H1 (cell line): ENCODE results near the gene LRRK1. TPM values are rescaled to one million over a fixed set of nuclear protein-coding genes. Genes with fewer than 3 reads are reported as not detected.
A peak's percentile ranks its signal among the peaks of the same experiment; 100 is the strongest.

Experiments
- CTCF ChIA-PET: fragments of 300-600 bp; sonication (Branson Sonifier 250); formaldehyde crosslinking; loops from one replicate; lab custom pipeline; 2021; ENCODE audit not compliant: partially characterized antibody; lab: Charles Lee
- POLR2A ChIA-PET: fragments of 300-600 bp; sonication (Branson Sonifier 250); formaldehyde crosslinking; loops from one replicate; lab custom pipeline; 2021; ENCODE audit warnings: inconsistent platforms; ENCODE audit not compliant: partially characterized antibody; lab: Charles Lee
- DNase-seq, 2 experiments: peaks; one replicate each; pipeline versions ENCODE4 v3.0.0 to v3.0.0-alpha.2; 2010 to 2022; ENCODE audit warnings: low spot score in 2 of 2, low read depth in 1 of 2, mixed read lengths in 1 of 2
- FAIRE-seq: peaks from 2 replicates; lab custom pipeline; 2011; peaks lifted over from hg19 to GRCh38; lab: Jason Lieb, UNC
- H2AFZ ChIP-seq: 2 replicates; pipeline ENCODE4 v1.8.1; 2012; ENCODE audit warnings: low read length, inconsistent platforms
- H2AK5ac ChIP-seq: 2 replicates; pipeline ENCODE4 v1.6.1; 2013; ENCODE audit warnings: low read depth, low read length
- H2BK120ac ChIP-seq: replicated peaks from 2 replicates; pipeline ENCODE3; 2013; ENCODE audit warnings: low read depth, low read length, inconsistent platforms
- H2BK12ac ChIP-seq: 2 replicates; pipeline ENCODE4 v1.6.1; 2013; ENCODE audit warnings: low read depth, low read length
- H2BK15ac ChIP-seq: 2 replicates; pipeline ENCODE4 v1.6.1; 2013; ENCODE audit warnings: low read length
- H2BK20ac ChIP-seq: 2 replicates; pipeline ENCODE4 v1.6.1; 2013; ENCODE audit warnings: low read length
- H2BK5ac ChIP-seq: 2 replicates; pipeline ENCODE4 v1.6.1; 2013; ENCODE audit warnings: low read depth, low read length
- H3K14ac ChIP-seq: 2 replicates; pipeline ENCODE4 v1.6.1; 2013; ENCODE audit warnings: inconsistent platforms; ENCODE audit not compliant: insufficient read length
- H3K18ac ChIP-seq: 2 replicates; pipeline ENCODE4 v1.6.1; 2013; ENCODE audit warnings: low read length; ENCODE audit errors: extremely low read depth
- H3K23ac ChIP-seq: 2 replicates; pipeline ENCODE4 v1.6.1; 2013; ENCODE audit warnings: inconsistent platforms; ENCODE audit not compliant: insufficient read length
- H3K23me2 ChIP-seq: 2 replicates; pipeline ENCODE4 v1.6.1; 2013; ENCODE audit warnings: low read depth, low read length
- H3K27ac ChIP-seq: 2 replicates; pipeline ENCODE4 v1.6.1; 2011; ENCODE audit warnings: low read depth, low read length, inconsistent platforms
- H3K27me3 ChIP-seq, 4 experiments: replicated peaks in 1 of 4; 1 replicate in 1 of 4; 2 replicates in 3 of 4; pipeline versions ENCODE4 v1.6.1 to v1.8.1; 2011 to 2013; ENCODE audit warnings: low read length in 3 of 4, mild to moderate bottlenecking in 3 of 4, inconsistent platforms in 2 of 4, mixed read lengths in 2 of 4, moderate library complexity in 1 of 4; ENCODE audit not compliant: control insufficient read depth in 3 of 4, insufficient read depth in 3 of 4; ENCODE audit errors: extremely low read depth in 1 of 4
- H3K36me3 ChIP-seq, 4 experiments: 2 replicates each; pipeline versions ENCODE4 v1.6.1 to v1.8.1; 2011 to 2013; ENCODE audit warnings: mild to moderate bottlenecking in 4 of 4, low read length in 3 of 4, moderate library complexity in 2 of 4, control low read depth in 1 of 4, inconsistent platforms in 1 of 4; ENCODE audit not compliant: insufficient read depth in 4 of 4, control insufficient read depth in 2 of 4
- H3K4ac ChIP-seq: replicated peaks from 2 replicates; pipeline ENCODE3; 2013; ENCODE audit warnings: low read length, low read depth, mixed read lengths, inconsistent platforms; ENCODE audit not compliant: insufficient read length
- H3K4me1 ChIP-seq, 4 experiments: replicated peaks in 1 of 4; 1 replicate in 1 of 4; 2 replicates in 3 of 4; pipeline versions ENCODE4 v1.6.1 to v1.8.1; 2011 to 2013; ENCODE audit warnings: low read length in 3 of 4, inconsistent platforms in 2 of 4, mixed read lengths in 1 of 4; ENCODE audit not compliant: insufficient read depth in 4 of 4, control insufficient read depth in 3 of 4
- H3K4me2 ChIP-seq, 2 experiments: 2 replicates each; pipeline versions ENCODE4 v1.6.1 to v1.8.1; 2011 to 2013; ENCODE audit warnings: low read depth in 2 of 2, low read length in 2 of 2, control low read depth in 1 of 2, inconsistent platforms in 1 of 2, mild to moderate bottlenecking in 1 of 2; ENCODE audit not compliant: insufficient read depth in 1 of 2
- H3K4me3 ChIP-seq, 4 experiments: fragments of 200-600, 300-600 bp in 1 of 4; sonication (generic), shearing (Covaris generic), sonication (Bioruptor Twin) in 1 of 4; 2 replicates each; pipeline versions ENCODE4 v1.5.1 to v1.8.1; 2011 to 2016; ENCODE audit warnings: low read length in 4 of 4, low read depth in 3 of 4, control low read depth in 2 of 4, inconsistent platforms in 2 of 4, mild to moderate bottlenecking in 2 of 4, mixed read lengths in 1 of 4, moderate library complexity in 1 of 4; ENCODE audit not compliant: insufficient read depth in 2 of 4; ENCODE audit errors: extremely low read depth in 1 of 4
- H3K56ac ChIP-seq: replicated peaks from 2 replicates; pipeline ENCODE3; 2013; ENCODE audit warnings: low read depth, mild to moderate bottlenecking, mixed read lengths, low read length, inconsistent platforms; ENCODE audit not compliant: insufficient read length
- H3K79me1 ChIP-seq: 2 replicates; pipeline ENCODE4 v1.6.1; 2013; ENCODE audit warnings: low read depth, low read length, control low read depth
- H3K79me2 ChIP-seq, 2 experiments: 2 replicates each; pipeline versions ENCODE4 v1.6.1 to v1.8.1; 2012 to 2013; ENCODE audit warnings: low read length in 2 of 2, mild to moderate bottlenecking in 2 of 2, inconsistent platforms in 1 of 2; ENCODE audit not compliant: insufficient read depth in 2 of 2, control insufficient read depth in 1 of 2
- H3K9ac ChIP-seq, 4 experiments: replicated peaks in 1 of 4; 1 replicate in 1 of 4; 2 replicates in 3 of 4; pipeline versions ENCODE4 v1.6.1 to v1.8.1; 2011 to 2013; ENCODE audit warnings: low read depth in 3 of 4, low read length in 3 of 4, control low read depth in 2 of 4, mild to moderate bottlenecking in 2 of 4, moderate library complexity in 2 of 4, inconsistent platforms in 1 of 4; ENCODE audit errors: extremely low read depth in 1 of 4
- H3K9me3 ChIP-seq, 2 experiments: 2 replicates each; pipeline versions ENCODE4 v1.6.1 to v1.8.1; 2012 to 2013; ENCODE audit warnings: mild to moderate bottlenecking in 2 of 2, moderate library complexity in 2 of 2, control low read depth in 1 of 2, inconsistent platforms in 1 of 2, low read depth in 1 of 2, low read length in 1 of 2, mixed read lengths in 1 of 2; ENCODE audit not compliant: insufficient read depth in 2 of 2
- H4K20me1 ChIP-seq, 2 experiments: replicated peaks in 1 of 2; 2 replicates each; pipeline versions ENCODE3 to v1.8.1; 2011 to 2013; ENCODE audit warnings: inconsistent platforms in 2 of 2, low read length in 2 of 2, mild to moderate bottlenecking in 1 of 2; ENCODE audit not compliant: insufficient read depth in 2 of 2, control insufficient read depth in 1 of 2
- H4K5ac ChIP-seq: 2 replicates; pipeline ENCODE4 v1.6.1; 2013; ENCODE audit warnings: low read length, low read depth, mixed read lengths, inconsistent platforms; ENCODE audit not compliant: insufficient read length
- H4K8ac ChIP-seq: 2 replicates; pipeline ENCODE4 v1.8.0; 2013; ENCODE audit warnings: mild to moderate bottlenecking, moderate library complexity, low read length, inconsistent platforms; ENCODE audit not compliant: insufficient read depth; ENCODE audit errors: extremely low read depth
- H4K91ac ChIP-seq: replicated peaks from 2 replicates; pipeline ENCODE3; 2013; ENCODE audit warnings: low read length, mixed read lengths, inconsistent platforms; ENCODE audit not compliant: insufficient read length
- ATF3 ChIP-seq: IDR thresholded peaks from 2 replicates; pipeline ENCODE4 v1.6.1; 2011; ENCODE audit warnings: low read depth, mild to moderate bottlenecking, low read length; ENCODE audit not compliant: insufficient read depth
- CHD1 ChIP-seq: IDR thresholded peaks from 2 replicates; pipeline ENCODE4 v1.6.1; 2012; ENCODE audit warnings: low read depth, low read length, improper control_type of control experiment
- GABPA ChIP-seq: IDR thresholded peaks from 2 replicates; pipeline ENCODE4 v1.6.1; 2011; ENCODE audit warnings: mild to moderate bottlenecking, low read length, moderate library complexity, borderline replicate concordance; ENCODE audit not compliant: insufficient read depth
- RXRA ChIP-seq: IDR thresholded peaks from 2 replicates; pipeline ENCODE4 v1.6.1; 2011; ENCODE audit warnings: low read depth, mild to moderate bottlenecking, low read length, moderate library complexity; ENCODE audit not compliant: insufficient read depth
- TAF7 ChIP-seq: optimal IDR thresholded peaks from 2 replicates; pipeline ENCODE3; 2011; ENCODE audit warnings: low read depth, mild to moderate bottlenecking, inconsistent platforms, low read length, moderate library complexity, borderline replicate concordance
- WGBS, 2 experiments: shearing (Covaris generic) in 1 of 2; methylation state at CpG; one replicate each; pipeline versions ENCODE4 v1.1.6 to v1.1.7; 2013 to 2015; ENCODE audit warnings: low lambda C conversion rate in 2 of 2, mixed read lengths in 2 of 2, inconsistent platforms in 1 of 2, low coverage in 1 of 2, missing lambda C conversion rate in 1 of 2; ENCODE audit not compliant: insufficient replicate concordance in 2 of 2, insufficient coverage in 1 of 2, insufficient read length in 1 of 2; ENCODE audit errors: extremely low coverage in 1 of 2, missing lambda C conversion rate in 1 of 2; 5-methylcytosine and 5-hydroxymethylcytosine counted together
- polyA plus RNA-seq, 7 experiments: library from polyadenylated mRNA; depleted of rRNA in 3 of 7; stranded (reverse) in 5 of 7; unstranded in 2 of 7; fragments of >200 nt in 5 of 7; fragments of 200-250 nt in 2 of 7; gene quantifications; 1 replicate in 5 of 7; 2 replicates in 1 of 7; 4 replicates in 1 of 7; pipeline versions ENCODE4 v1.2.1 to v1.2.3, GENCODE V29; 2011 to 2013; ENCODE audit warnings: missing spikeins in 2 of 7, mixed read lengths in 2 of 7
- total RNA-seq: library from RNA; stranded (reverse); fragmentation: NEBNext Ultra II Directional; extraction: Animal tissue kit (Norgen Biotek cat#: 25700); gene quantifications from 2 replicates; pipeline ENCODE4 v1.2.1, GENCODE V29; 2021
- TF ChIP-seq, protein P1 (sequence below), 3 experiments: IDR thresholded peaks; 1 replicate in 2 of 3; 2 replicates in 1 of 3; pipeline versions ENCODE4 v1.5.1 to v1.6.1; 2011; ENCODE audit warnings: low read length in 3 of 3, mild to moderate bottlenecking in 3 of 3, inconsistent platforms in 2 of 3, low read depth in 1 of 3, moderate library complexity in 1 of 3; ENCODE audit not compliant: insufficient read depth in 1 of 3; ENCODE audit errors: control extremely low read depth in 1 of 3

LRRK1 gene
- total and polyA plus RNA-seq, 2 of the 8 experiments (the other 6 are each of a cell fraction or from before 2014, with no cell fraction given), result 1.2 to 3.6 TPM

GRCh38 chr15:101014921-101015841 lies 96.0 kb downstream of the LRRK1 start:
- no peak overlapping the region for H4K5ac ChIP-seq
- no peak overlapping the region; the same call in 1 of the 2 replicates for H2AK5ac ChIP-seq
- no peak overlapping the region for H3K4me2 ChIP-seq
- ChIA-PET CTCF (interaction anchor here (0.6 to 22.3 kb wide), 76 partner anchors 7 to 1664 kb away, joined by 3 to 405 read pairs (median 4); partner anchors contain the start of genes CHSY1 and LRRK1), POLR2A (interaction anchor here (1.1 to 1.3 kb wide), 2 partner anchors 33 to 62 kb away, joined by 3 read pairs; no protein-coding TSS in a partner anchor)
- no peak overlapping the region for H3K4me3 ChIP-seq
- H3K36me3 ChIP-seq, result no peaks in the 10 kb centered on the region
- no peaks in the 10 kb centered on the region for H3K79me2 ChIP-seq
- no peak overlapping the region for H3K14ac ChIP-seq
- H3K4me1 ChIP-seq, result peaks cover 0 to 9% (median 4%) of the 10 kb centered on the region in 4 experiments; a peak in 5 of 7 replicates
- peak overlapping the region; percentile 23; the same call in 1 of the 2 replicates for H2BK15ac ChIP-seq
- peak overlapping the region; percentile 2 for H4K91ac ChIP-seq
- peak overlapping the region; percentile 33; the same call in 1 of the 2 replicates for H3K18ac ChIP-seq
- DNase-seq (peak in 1 of 2 experiments; percentile 92), FAIRE-seq (peak; percentile 95)
- H2BK12ac ChIP-seq, result peak overlapping the region; percentile 90; the same call in 1 of the 2 replicates
- H3K27me3 ChIP-seq, result no peaks in the 10 kb centered on the region
- no peaks in the 10 kb centered on the region; the same call in 1 of the 2 replicates for H3K23me2 ChIP-seq
- H3K9me3 ChIP-seq, result no peaks in the 10 kb centered on the region
- H3K56ac ChIP-seq, result no peak overlapping the region
- no peaks in the 10 kb centered on the region for H3K79me1 ChIP-seq
- H2BK20ac ChIP-seq, result peak overlapping the region; percentile 99
- no peak overlapping the region for H3K23ac ChIP-seq
- WGBS, 2 experiments, result 53% methylated on average over 27 of the region's 27 CpGs; no CpG with 5 or more reads in 1 of the 2 experiments
- H2BK5ac ChIP-seq, result peak overlapping the region; percentile 8; the same call in 1 of the 2 replicates
- H2AFZ ChIP-seq, result no peak overlapping the region
- H3K4ac ChIP-seq, result peak overlapping the region; percentile 1
- H3K9ac ChIP-seq, result no peak overlapping the region; a peak in 1 of 7 replicates
- peak overlapping the region; percentile 77 for H2BK120ac ChIP-seq
- no peak overlapping the region; the same call in 1 of the 2 replicates for H4K8ac ChIP-seq
- H3K27ac ChIP-seq, result no peak overlapping the region
- no peaks in the 10 kb centered on the region for H4K20me1 ChIP-seq
- TF ChIP-seq RXRA (no peak), ATF3 (no peak), TAF7 (no peak), GABPA (peak; percentile 44; the same call in 1 of the 2 replicates), CHD1 (no peak)
- TF ChIP-seq, protein P1, sequence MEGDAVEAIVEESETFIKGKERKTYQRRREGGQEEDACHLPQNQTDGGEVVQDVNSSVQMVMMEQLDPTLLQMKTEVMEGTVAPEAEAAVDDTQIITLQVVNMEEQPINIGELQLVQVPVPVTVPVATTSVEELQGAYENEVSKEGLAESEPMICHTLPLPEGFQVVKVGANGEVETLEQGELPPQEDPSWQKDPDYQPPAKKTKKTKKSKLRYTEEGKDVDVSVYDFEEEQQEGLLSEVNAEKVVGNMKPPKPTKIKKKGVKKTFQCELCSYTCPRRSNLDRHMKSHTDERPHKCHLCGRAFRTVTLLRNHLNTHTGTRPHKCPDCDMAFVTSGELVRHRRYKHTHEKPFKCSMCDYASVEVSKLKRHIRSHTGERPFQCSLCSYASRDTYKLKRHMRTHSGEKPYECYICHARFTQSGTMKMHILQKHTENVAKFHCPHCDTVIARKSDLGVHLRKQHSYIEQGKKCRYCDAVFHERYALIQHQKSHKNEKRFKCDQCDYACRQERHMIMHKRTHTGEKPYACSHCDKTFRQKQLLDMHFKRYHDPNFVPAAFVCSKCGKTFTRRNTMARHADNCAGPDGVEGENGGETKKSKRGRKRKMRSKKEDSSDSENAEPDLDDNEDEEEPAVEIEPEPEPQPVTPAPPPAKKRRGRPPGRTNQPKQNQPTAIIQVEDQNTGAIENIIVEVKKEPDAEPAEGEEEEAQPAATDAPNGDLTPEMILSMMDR (IDR thresholded peaks at IDR 0.05; ENCODE audit: control extremely low read depth in 1 of 3, insufficient read depth in 1 of 3, low read depth in 1 of 3, low read length in 3 of 3), result peak; percentile 88 to 97 (median 95)
